Measurements from ENCODE around the gene UBASH3B. TPM values are rescaled to one million over a fixed set of nuclear protein-coding genes. Genes with fewer than 3 reads are reported as not detected.

The UBASH3B gene
- total and polyA plus RNA-seq, 2 of the 13 experiments (the other 11 are each of a cell fraction or from before 2014, with no cell fraction given): 4.4 to 7.6 TPM

- Histone ChIP-seq H3K27ac (ENCODE audit: extremely low read length, insufficient read depth, low read length) (no peak overlapping the region), H3K4me1 (ENCODE audit: insufficient read depth, low read length) (no peaks in the 10 kb centered on the region), H3K79me2 (ENCODE audit: insufficient read depth, low read length) (no peaks in the 10 kb centered on the region), H3K9me3 (ENCODE audit: low read length) (no peaks in the 10 kb centered on the region), H3K4me3 (replicated peaks in 1 of 3; ENCODE audit: insufficient read depth in 1 of 3, low read depth in 2 of 3, low read length in 3 of 3) (no peak overlapping the region), H4K20me1 (ENCODE audit: insufficient read depth, low read length) (no peaks in the 10 kb centered on the region), H3K9ac (ENCODE audit: insufficient read depth, low read depth, low read length) (no peak overlapping the region), H3K36me3 (replicated peaks in 1 of 2; ENCODE audit: control insufficient read depth in 1 of 2, insufficient read depth in 2 of 2, low read length in 2 of 2) (no peaks in the 10 kb centered on the region), H2AFZ (ENCODE audit: low read length) (no peak overlapping the region), H3K27me3 (ENCODE audit: control insufficient read depth in 1 of 2, insufficient read depth in 2 of 2, low read length in 2 of 2) (no peaks in the 10 kb centered on the region), H3K4me2 (ENCODE audit: low read depth, low read length) (no peak overlapping the region)
- no TSS peak for BruUV-seq (replicated peaks)
- in situ Hi-C loops (cut with HindIII; ENCODE audit: extremely low pct_ligation_motif_present, low pct_unique_long_range_greater_than_20kb): no loop called here
- FAIRE-seq (no peak), DNase-seq (ENCODE audit: low spot score) (no peak), ATAC-seq (no peak)
- intact Hi-C loops (cut with micrococcal nuclease; ENCODE audit: unreplicated experiment): loop anchor here (2.0 kb wide), 1 partner anchor 25 kb away; no protein-coding TSS in a partner anchor
- WGBS (ENCODE audit: low lambda C conversion rate): 93% methylated on average over 9 of the region's 9 CpGs
- ChIA-PET POLR2A (no interaction called here), CTCF (ENCODE audit: low intra/inter-chr PET ratio, low total read pairs) (interaction anchor here (2.6 kb wide), 2 partner anchors 123 to 126 kb away, joined by 9 to 25 read pairs; no protein-coding TSS in a partner anchor)
- TF ChIP-seq ZNF263 (CRISPR knock-in tag; IDR thresholded peaks at IDR 0.05): no peak
- no peak for TF ChIP-seq ISX (CRISPR knock-in tag; conservative IDR thresholded peaks at IDR 0.05)
- no peak for TF ChIP-seq MXD4 (CRISPR knock-in tag; IDR thresholded peaks at IDR 0.05)
- no peak for TF ChIP-seq PRDM15 (CRISPR knock-in tag; IDR thresholded peaks at IDR 0.05)
- no peak for TF ChIP-seq ZNF142 (CRISPR knock-in tag; IDR thresholded peaks at IDR 0.05)
- TF ChIP-seq HNF4G (IDR thresholded peaks at IDR 0.05; ENCODE audit: borderline replicate concordance, low read depth, low read length): no peak
- no peak for TF ChIP-seq HNF4G (CRISPR knock-in tag; IDR thresholded peaks at IDR 0.05; ENCODE audit: borderline replicate concordance, low read depth)
- TF ChIP-seq IRF2 (CRISPR knock-in tag; IDR thresholded peaks at IDR 0.05): no peak
- TF ChIP-seq ZNF850 (CRISPR knock-in tag; conservative IDR thresholded peaks at IDR 0.05): no peak
- no peak for TF ChIP-seq ZSCAN9 (CRISPR knock-in tag; IDR thresholded peaks at IDR 0.05; ENCODE audit: borderline replicate concordance)
- no peak for TF ChIP-seq ZNF180 (CRISPR knock-in tag; IDR thresholded peaks at IDR 0.05; ENCODE audit: borderline replicate concordance, low read depth)
- TF ChIP-seq ZNF597 (CRISPR knock-in tag; IDR thresholded peaks at IDR 0.05): no peak
- TF ChIP-seq ATAD3A (CRISPR knock-in tag; IDR thresholded peaks at IDR 0.05): no peak
- no peak for TF ChIP-seq NFE2L2 (IDR thresholded peaks at IDR 0.05; ENCODE audit: low read length)
These were observed 99.9 kb downstream of the UBASH3B start for GRCh38 chr11:122755409-122755808.

All from HepG2 (cell line).